SK-MEL-5 (cell line): ENCODE measurements around the gene PRDM2. TPM values are rescaled to one million over a fixed set of nuclear protein-coding genes. Genes with fewer than 3 reads are reported as not detected.

Experiments used
- DNase-seq: peaks from one replicate; pipeline ENCODE4 v3.0.0-alpha.2; 2016; ENCODE audit warnings: low read depth, low spot score
- in situ Hi-C: cut with HindIII; loops from 2 replicates; pipeline ENCODE4 v1.10.0; 2016; ENCODE audit warnings: low sequenced_read_pairs, high pct_unique_total_duplicates, low pct_unique_long_range_greater_than_20kb
- total RNA-seq: library from RNA; depleted of rRNA; stranded (reverse); fragments of >200 nt; shearing (Covaris generic); gene quantifications from 2 replicates; pipeline ENCODE4 v1.2.3, GENCODE V29; 2014

PRDM2 gene
- total RNA-seq, 1 experiment from 2014 or later = 4.5 TPM

DNA sequence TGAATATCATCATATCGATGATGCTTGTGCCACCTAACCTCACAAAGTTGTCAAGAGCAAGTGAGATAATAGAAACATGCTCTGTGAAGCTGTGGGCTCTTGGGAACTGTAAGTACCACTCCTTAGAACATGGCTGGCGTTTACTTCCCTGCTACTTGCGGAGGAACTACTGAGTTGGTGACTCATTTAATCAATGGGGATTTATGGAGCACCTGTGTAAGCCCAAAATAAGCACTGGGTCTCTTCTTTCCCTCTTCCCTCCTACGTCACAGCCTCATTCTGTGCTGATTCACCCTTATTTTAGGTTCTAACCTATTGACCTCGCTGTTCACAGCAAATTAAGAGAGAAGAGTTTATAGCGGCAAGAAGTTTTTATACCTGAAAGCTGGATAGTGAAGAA is 52.9 kb downstream of the PRDM2 start:
- no peak for DNase-seq
- in situ Hi-C loops = no loop called here

DNA sequence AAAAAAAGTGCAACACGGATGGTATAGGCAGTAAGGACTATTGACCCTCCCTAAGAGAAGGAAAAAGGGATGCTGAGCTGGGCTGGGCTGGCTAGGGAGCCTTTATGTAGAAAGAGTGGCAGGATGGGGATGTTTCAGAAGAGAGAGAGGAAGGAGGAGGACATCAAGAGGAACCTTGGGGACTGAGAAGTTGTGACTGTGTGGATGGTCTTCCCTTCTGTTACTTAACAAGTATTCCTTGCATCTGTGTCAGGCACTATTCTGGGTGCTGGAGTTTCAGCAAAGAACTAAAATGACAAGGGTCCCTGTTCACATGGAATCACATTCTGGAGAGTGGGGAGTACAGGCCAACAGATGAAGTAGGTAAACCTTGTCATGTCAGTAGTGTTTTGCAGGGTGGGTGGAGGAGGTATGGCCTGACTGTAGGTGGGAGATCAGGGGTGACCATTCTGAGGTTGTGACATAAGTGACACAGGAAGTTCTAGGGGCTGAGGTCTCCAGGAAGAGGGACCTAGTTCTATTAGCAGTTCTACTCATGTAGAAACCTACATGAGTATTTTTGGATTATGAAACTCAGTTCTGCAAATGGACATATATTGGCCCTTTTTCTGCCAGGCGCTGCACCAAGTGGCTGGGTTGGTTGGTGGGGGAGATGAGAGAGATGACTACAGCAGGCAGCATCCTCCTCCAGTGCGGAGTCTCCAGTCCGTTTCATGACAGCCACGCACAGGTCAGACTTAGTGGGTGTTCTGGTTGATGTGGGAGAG is 53.8 kb downstream of the PRDM2 start:
- in situ Hi-C loops = no loop called here
- DNase-seq = no peak

DNA sequence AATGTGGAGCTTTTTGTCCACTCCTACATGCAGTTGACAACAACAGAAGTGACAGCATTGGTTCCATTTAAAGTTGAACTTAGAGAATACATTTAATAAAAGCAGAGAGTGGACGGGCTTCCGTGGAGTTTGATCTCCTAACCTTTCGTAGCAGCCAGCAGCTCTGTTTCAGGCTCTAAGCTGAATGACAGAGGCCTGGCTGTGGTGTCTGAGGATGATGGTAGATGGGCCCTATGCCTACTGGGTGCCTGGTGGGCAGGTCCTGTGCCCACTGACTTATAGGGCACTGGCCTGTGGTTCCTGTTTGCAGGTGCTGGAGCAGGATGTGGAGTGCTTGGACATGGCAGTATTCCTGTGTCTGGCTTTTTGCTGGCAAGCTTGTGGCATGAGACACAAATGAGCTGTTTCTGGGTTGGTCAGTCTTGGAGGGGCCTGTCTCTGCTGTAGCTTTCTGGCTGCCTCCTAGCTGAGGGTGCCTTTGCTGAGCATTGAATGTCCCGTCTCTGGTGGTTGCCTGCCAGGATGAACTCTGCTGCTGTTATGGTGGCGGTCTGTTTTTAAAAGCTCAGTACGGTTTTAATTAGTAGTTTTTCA is 54.6 kb downstream of the PRDM2 start:
- DNase-seq = no peak
- in situ Hi-C loops = no loop called here

DNA sequence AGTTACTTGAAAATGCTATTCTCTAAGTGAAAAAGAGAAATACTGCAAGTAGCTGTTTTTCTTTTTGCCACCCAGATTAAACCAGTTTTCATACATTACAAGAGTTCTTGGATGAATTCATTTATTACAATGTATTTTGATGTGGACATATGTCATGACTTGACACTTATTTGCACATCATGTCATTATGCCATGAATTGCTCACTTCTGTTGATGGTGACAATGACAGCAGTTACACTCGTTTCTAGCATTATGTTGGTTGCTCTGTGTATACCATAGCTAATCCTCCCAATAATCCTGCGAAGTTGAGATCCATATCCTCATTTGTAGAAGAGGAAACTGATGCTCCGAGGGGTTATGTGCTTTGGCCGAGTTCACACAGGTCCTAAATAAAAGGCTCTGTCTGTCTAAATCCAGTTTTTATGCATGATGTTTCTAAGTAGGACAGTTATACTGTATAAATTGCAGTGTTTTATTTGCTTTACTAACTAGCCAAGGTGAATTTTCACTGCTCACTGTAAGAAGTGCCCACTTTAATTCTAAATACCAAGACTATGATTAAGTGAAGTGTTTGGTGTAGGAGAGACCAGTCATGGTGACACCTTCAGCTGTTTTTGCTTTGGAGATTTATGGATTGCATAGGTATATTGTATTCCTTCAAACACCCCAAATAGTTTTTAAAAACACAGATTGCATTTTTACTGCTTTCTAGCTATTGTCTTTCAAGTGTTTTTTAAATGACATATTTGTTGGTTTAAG is 56.7 kb downstream of the PRDM2 start:
- in situ Hi-C loops = no loop called here
- no peak for DNase-seq

DNA sequence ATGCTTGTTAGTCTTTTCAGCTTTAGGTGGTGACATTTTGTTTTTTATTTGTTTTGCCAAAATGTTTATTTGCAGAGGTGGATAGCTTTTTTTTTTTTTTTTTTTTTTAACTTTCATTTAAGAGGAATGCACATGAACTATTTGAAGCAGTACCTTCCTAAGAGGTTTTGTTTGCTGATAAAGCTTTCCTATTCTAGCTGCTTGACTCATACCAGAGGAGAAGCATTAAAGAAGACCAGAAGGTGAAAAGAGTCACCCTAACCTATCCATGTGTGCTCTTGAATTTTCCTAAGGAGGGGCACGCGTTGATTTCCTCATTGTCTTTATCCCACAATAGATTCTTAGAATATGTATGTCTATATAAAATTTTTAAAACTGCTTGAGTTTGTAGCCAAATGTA is 57.7 kb downstream of the PRDM2 start:
- in situ Hi-C loops = no loop called here
- no peak for DNase-seq

DNA sequence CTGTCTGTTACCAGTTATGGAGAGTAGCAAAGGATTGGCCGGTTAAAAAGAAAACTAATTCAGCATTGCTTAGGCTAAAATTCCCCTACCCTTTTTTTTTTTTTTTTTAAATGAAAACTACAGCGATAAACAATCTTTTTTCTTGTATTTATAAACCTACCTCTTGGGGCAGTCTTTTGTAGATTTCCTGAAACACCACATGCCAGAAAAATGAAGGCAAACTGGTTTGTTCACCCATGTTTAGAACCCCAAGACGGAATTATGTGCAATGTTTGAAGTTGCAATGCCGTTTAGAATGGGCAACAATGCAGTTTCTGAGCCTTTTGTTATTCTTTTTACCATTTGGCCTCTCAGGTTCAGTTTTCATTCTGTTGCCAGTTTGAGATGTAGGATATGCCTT is 59.1 kb downstream of the PRDM2 start:
- in situ Hi-C loops = no loop called here
- DNase-seq = no peak

DNA sequence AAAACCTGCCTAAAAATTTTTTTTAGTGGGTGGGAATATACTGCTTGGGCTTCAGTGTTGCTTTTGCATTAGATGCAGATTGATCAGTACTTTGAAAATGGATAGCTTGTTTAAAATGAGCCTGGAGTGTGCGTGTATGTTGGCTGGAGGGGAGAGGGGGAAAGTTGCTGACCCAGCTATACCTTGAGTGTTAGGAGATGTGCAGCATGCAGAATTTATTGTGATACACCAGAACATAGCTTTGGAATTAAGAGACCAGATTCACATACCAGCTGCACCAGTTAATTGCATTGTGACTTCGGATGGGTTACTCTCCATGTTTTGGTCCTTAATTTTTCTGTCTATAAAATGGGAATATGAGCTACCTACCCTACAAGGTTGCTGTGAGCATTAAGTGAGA is 60.4 kb downstream of the PRDM2 start:
- in situ Hi-C loops = no loop called here
- no peak for DNase-seq

DNA sequence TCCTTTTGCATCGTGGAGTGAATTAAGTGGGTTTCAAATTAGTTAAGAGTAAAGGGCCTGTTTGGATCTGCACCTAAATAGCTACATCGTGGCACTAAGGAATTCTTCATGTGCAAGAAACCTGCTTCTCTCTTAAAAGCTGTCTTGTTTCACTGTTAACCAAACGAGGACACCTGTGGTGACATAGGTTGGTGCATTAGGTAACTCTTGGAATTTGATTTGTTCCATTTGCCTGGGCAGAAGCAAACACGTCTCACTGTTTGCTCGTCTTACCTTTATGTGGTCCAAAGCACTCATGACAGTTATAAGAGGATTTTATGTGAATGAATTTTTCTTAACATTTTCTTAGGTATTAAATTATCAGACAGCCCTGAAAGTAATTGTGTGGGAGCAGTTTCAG is 60.9 kb downstream of the PRDM2 start:
- in situ Hi-C loops = no loop called here
- no peak for DNase-seq

DNA sequence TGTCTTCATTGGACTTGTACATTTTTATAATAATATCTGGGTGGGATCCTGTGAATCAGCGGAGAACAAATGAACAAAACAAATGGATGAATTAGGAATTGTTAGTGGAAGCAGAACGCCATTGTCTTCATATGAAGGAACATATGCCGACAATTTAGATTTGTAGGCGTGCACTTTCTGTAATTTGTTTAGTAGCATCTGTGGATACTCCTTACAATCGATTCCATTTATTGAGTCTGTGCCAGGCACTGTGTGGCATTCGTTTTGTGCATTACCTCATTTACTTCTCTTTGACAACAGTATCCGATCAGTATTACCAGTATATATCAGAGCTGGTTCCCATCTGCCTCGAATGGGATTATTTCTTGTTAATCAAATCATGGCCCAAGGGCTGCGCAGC is 61.9 kb downstream of the PRDM2 start:
- in situ Hi-C loops = no loop called here

DNA sequence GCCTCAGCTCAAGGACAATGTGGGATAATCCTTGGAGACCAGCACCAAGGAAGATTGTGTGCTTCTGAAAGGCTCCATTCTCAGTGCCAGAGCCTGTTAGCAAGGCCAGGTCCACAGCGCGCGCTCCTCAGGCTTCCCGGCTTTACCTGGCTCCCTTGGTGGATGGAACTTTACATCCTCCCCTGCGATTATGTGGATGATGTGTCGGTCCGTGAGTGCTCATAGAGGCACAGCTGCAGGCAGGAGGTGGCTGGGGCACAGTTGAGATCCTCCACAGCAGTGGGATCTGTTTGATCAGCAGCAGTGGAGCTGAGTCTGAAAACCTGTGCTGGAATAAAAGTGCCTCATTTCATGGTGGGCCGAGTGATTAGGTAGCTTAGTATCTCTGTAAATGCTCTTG is 62.7 kb downstream of the PRDM2 start:
- DNase-seq = no peak
- in situ Hi-C loops = no loop called here

More for the DNA sequence above, 61.9 kb downstream of the PRDM2 start:
- DNase-seq = no peak

DNA sequence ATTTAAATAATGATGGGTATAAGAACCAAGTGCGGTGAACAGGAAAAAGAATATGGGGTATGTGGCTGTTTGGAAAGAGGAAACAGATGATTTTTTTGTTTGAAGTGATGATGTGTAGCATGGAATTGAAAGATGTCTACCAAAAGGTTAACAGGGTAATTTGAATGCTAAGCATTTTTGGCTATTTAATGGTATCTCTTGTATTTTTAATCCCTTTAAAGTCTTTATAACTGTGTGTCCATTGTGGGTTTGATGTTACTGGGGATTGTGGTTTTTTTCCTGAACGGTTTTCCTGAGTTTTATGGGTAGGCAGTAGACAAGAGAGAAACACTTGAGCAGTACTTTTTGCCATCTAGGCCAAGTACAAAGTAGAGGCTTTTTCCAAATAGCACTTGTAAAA is 63.2 kb downstream of the PRDM2 start:
- no peak for DNase-seq

DNA sequence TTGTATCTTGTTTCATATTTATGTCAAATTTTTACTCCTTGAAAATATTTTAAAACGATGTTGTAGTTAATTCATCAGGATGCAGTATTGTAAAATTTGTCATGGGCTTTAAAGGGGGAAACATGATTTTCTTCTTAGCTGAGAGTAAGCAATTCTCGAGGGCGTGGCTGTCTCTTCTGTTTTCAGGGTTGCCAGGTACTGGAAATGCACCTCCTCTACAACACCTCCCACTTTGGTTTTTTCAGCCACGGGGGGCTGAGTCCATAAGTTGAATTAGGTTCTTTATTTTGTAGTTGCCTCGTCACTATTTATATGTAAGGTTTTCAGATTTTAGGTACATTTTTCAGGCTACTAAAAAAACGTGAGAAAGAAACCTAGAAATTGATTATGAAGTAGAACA is 64.0 kb downstream of the PRDM2 start:
- in situ Hi-C loops = no loop called here
- no peak for DNase-seq

More for the DNA sequence above, 63.2 kb downstream of the PRDM2 start:
- in situ Hi-C loops = no loop called here

DNA sequence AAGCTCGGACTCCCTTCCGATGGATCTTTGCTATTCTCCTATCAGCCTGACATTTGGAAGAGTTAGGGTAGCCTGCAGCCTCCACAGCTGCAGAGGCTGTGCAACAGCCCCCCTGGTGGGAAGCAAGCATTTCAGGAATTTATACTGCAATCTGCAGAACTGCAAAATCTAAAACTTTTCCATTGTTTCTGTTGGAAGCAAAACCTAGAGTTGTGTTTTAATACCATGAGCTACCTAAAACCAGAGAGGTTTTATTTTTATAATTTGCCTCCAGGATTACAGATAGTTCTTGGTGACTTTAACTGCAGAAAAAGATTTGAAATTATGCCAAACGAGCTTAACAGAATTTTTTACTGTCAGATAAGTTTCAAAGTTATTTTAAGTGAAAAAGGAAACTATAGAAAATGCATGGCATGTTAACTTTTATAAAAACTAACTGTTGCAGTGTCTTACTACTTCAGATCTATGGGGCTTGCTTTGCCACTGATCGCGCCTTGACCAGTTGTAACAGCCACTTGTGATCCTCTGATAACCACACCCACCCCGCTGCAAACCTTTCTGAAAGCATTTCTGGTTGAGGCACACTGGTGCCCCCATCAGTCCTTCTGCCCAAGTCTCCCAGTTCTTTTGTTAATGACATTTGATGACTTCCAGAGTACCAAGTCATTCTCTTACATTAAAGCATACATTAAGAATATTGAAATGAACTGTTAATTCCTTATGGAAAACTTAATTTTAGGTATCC is 64.8 kb downstream of the PRDM2 start:
- in situ Hi-C loops = no loop called here
- DNase-seq = no peak

DNA sequence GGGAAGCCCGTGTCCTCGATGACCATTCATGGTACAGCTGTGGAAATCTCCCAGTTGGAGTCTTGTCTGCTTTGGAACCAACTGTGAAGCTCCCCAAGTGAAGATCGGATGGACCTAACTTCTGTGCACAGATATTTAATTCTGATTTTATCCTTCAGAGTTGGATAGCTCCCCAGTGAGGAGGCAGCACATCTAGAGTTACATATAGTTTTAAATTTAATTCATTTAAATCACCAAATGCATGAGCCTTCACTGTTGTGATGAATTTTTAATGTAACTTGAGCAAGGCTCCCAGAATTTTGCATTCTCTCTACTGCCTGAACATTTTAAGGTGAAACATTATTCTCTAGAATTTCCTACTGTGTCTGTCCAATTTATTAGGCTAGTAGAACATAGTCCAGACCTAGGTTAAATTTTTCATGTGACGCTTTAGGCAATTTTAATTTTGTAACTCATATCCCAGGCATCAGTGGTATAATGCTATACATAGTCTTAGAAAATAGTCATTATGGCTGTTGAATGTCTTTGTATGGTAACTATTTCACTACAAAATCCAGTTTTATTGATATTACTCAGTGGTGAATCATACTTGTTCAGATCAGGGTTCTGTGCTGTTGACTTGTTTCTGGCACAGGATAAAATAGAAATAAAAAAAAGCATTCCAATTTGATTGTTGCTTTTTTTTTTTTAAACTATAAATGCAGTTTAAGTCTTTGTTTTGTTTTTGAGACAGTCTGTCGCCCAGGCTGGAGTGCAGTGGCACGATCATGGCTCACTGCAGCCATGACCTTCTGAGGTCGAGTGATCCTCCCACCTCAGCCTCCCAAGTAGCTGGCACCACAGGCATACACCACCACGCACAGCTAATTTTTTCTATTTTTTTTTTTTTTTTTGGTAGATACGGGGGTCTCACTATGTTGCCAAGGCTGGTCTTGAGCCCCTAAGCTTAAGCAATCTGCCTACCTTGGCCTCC is 66.9 kb downstream of the PRDM2 start:
- in situ Hi-C loops = no loop called here
- no peak for DNase-seq

DNA sequence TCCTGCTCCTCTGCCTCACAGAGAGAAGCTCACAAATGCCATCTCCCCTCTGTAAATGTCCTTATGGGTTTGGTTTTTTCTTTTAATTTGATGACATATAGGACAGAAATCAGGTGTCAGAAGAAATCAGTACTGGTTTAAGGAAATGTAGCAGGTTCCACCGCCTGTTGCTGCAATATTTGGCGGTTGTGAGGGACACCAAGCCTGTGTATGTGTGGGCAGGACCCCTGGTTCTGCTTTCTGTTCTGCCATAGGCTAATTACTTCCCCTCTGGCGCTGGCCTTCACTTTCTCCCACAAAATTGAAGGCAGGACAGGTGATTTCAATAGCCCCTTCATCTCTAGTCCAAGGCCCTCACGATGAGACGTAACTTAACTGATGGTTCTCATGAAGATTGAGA is 69.2 kb downstream of the PRDM2 start:
- DNase-seq = no peak
- in situ Hi-C loops = no loop called here

DNA sequence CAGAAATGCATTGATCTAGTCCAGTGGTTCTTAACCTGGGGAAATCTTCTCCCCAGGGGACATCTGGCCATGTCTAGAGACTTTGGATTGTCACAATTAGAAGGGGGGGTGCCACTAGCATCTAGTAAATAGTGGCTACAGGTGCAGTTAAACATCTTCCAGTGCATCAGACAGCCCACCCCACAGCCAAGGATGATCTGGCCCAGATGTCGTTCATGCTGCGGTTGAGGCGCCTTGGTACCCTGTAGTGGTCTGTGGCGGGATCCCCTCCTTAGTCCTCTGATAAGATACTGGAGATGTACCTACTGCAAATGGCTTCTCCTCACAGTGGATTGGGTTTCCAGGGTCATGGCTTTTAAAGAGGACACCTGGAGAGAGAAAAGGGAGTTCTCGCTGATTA is 69.8 kb downstream of the PRDM2 start:
- DNase-seq = no peak
- in situ Hi-C loops = no loop called here

DNA sequence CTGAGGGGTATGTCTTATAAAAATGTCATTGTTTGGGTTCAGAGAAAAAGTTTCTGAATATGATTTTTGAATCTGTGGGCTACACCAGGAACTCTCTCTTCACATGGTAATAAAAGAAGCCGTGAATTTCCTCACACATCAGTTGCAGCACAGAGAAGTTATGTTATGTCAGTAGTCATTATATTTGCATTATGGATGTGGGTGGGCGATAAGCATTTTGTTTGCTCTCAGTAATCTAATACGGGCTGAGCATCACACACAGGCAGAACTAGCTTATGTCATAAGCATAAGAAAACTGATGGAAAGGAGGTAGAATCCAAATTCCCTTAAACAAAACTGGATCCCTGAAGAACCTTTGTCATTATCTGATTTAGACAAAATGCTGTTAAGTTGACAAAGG is 70.8 kb downstream of the PRDM2 start:
- no peak for DNase-seq
- in situ Hi-C loops = no loop called here
